Measurements from ENCODE around the gene CTNNBIP1.
"Not testable (repeated sequence)": the region's sequence is repeated elsewhere in the genome, so short reads cannot be mapped to it uniquely, and the experiment has no call there.

CTNNBIP1 gene

GRCh38 chr1:9825093-9826074, 84.7 kb downstream of the CTNNBIP1 start:
- no peak for DNase-seq

GRCh38 chr1:9824702-9825089, 85.4 kb downstream of the CTNNBIP1 start:
- no peak for DNase-seq

GRCh38 chr1:9823943-9824701, 85.9 kb downstream of the CTNNBIP1 start, which contains the start of gene CLSTN1:
TSS of gene CLSTN1 (minus strand) at chr1:9823965. CDS start at chr1:9823733, 232 bp downstream.
- DNase-seq: peak; percentile 91

- no peak for DNase-seq
These were observed 86.5 kb downstream of the CTNNBIP1 start for GRCh38 chr1:9823693-9823942.

DNA sequence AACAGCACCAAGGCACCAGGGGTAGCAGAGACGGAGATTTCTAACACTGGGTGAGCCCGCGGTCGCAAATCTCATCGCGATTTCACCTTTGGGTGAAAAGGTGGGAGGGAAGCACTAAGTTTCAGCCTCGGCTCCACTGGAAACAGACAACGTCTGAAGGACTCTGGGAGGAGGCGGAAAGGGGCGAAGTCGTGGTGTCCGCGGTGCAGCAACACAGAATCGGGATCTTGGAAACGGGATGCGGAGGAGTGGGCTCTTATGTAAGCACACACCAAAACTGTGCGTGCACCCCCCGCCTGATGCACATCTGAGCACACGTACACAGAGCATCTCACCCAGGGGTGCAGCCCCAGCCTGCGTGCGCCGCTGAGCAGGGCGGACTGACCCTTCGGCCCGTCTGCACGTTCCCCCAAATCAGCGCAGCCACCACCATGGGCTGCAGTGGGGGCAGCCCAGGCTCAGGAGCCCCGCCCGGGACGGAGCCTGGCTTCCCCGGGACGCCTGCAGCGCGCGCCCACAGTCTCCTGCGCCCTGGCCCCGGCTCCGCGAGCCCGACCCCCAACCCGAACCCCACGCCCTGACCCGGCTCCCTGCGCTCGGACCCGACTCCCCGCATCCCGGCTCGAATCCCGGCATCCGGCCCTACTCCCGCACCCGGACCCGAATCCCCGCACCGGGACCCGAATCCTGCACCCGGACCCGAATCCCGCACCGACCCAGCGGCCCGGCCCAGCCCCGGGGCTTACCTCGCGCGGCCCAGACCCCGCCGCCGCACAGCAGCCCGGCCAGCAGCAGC, 87.0 kb downstream of the CTNNBIP1 start:
- no peak for DNase-seq

- no peak for DNase-seq
These were observed 87.6 kb downstream of the CTNNBIP1 start for GRCh38 chr1:9822490-9822889.

- DNase-seq: no peak
These were observed 88.4 kb downstream of the CTNNBIP1 start for GRCh38 chr1:9821710-9822109.

DNA sequence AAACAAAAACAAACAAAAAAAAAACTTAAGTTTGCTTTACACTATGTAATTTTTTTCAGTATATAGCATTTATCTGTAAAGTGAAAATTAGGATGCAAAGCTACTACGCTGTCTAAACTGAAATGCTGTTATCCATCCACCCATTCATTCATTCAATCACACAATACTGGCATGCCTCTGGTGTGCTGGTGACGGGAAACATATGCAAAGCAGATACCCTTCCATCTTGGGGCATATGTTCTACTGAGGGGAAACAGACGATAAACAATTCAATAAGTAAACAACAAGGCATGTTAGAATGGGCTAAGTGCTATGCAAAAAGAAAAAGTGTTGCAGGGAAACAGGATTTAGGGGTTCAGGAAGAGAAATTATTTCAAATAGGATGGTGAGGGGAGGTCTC, 89.5 kb downstream of the CTNNBIP1 start:
- no peak for DNase-seq

DNA sequence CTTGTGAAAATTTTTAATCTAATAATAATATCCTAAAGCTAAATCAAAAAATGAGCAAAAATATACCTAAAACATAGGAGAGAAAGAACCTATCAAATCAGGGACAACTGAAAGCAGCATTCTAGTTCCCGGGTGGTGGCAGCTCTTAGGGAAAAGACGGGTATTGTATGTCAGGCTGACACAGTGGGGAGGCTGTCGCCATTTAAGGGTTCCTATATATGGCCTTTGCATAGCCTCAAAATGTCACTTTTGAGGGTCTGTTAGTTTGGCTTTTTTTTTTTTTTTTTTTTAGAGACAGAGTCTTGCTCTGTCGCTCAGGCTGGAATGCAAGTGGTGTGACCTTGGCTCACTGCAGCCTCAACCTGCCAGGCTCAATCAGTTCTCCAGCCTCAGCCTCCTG, 92.3 kb downstream of the CTNNBIP1 start:
- DNase-seq: no peak

DNA sequence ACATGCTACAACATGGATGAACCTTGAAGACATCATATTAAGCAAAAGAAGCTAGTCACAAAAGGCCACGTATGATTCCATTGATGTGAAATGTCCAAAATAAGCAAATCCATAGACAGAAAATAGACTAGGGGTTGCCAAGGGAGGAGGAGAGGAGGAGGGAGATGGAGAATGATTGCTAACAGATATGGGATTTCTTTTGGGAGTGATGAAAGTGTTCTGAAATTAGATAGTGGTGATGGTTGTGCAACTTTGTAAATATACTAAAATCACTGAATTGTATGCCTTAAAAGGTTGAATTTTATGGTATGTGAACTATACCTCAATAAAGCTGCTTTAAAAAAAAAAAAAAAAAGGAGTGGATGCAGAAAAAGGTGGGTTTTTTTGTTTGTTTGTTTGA, 93.9 kb downstream of the CTNNBIP1 start:
- DNase-seq: no peak

DNA sequence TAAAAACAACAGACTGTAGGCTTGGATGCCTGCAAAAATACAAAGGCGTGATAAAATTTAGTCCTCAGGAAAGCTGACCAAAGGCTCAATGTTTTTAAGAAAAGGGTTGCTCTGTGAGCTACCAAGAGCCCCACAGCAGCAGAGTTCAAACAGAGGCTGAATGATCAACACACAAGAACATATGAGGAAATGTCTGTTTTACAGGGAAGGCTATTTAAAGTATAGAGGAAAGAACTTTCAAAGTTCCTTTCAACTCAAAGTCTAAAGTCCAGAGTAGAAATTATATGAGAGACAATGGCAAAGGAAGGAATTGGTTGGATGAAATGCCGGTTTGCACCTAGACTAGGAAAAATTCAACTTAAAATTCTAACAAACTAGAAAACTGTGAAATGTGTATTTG, 94.9 kb downstream of the CTNNBIP1 start:
- no peak for DNase-seq

GRCh38 chr1:9814619-9815018, 95.5 kb downstream of the CTNNBIP1 start:
- DNase-seq: no peak

DNA sequence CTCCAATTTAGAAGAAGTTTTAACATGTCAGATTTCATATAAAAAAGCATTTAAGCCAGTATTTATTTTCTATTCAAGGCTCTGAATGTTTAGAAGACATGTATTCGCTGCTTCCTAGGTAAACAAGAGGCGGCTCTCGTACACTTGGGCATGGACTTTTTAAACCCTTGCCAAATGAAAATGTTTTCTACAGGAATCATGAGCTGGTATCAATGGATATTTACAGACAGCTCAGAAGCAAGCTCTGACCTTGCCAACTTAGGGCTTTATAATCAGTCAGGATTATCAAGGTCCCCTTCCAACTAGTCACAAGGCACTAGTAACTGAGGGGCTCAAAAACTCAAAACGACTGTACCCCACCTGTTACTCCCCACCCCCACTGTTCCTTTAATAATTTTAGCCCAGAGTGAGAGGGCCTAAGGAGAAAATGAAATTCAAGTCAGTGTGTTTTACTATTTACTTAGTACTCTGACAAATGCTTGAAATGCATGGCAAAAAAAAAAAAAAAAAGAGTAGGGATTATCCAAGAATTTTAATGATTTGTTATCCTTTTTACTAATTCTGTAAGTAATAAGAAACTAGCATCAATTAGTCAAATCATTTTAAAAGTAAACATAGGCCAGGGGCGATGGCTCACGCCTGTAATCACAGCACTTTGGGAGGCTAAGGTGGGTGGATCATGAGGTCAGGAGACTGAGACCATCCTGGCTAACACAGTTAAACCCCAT, 98.7 kb downstream of the CTNNBIP1 start:
- no peak for DNase-seq

DNA sequence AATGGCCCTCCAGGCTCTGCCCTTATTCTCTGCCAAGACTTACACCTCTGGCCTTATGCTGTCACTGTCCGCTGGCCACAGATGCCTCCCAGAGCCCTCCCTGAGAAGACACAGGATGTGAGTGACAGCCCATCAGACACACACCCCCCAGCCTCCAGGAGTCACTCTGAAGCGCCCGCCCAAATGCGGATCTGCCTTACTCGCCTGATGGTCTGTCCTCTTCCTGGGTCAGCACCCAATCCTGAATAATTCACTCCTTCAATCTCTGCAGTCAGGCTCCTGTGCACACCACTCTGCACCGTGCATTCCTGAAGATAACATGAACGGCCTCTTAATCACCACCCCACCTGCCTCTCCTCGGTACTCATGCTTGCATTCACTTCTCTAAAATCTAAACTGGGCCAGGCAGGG, 101.0 kb downstream of the CTNNBIP1 start:
- DNase-seq: no peak

DNA sequence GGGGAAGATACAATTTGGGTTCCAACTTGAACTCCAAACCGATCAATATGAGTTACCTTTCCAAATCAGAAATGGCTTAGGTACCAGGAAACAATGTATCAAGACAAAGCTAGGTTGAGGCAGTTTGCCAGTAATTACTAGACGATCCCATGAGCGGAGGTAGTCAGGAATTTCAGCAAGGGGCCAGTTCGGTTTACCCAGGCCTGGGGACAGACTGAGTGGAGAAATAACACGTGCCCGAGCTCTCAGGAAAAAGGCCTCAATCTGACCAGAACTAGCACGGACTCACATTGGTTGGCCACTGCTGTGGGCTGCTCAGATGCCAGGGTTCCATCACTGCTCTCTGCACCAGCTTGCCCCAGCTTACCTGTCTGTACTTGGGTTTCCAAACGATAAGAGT, 101.6 kb downstream of the CTNNBIP1 start:
- no peak for DNase-seq

DNA sequence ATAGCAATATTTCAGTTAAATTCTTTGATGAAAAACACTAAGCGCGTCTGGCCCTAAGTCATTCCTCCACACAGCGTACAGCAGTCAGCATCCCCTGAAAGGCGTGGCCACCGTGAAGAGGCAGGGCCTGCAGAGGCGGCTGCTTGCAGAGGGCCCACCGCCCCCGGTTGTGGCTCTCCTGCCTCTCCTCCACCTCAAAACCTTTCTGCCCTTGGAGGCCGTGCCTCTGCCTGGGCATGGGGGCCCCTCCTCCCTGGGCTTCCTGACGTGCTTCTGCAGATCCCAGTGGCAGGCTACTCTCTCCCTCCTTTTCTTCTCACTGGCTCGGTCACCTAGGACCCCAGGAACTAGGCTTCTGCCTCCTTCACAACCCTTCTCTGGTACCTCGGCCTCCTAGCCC, 102.5 kb downstream of the CTNNBIP1 start:
- DNase-seq: no peak

DNA sequence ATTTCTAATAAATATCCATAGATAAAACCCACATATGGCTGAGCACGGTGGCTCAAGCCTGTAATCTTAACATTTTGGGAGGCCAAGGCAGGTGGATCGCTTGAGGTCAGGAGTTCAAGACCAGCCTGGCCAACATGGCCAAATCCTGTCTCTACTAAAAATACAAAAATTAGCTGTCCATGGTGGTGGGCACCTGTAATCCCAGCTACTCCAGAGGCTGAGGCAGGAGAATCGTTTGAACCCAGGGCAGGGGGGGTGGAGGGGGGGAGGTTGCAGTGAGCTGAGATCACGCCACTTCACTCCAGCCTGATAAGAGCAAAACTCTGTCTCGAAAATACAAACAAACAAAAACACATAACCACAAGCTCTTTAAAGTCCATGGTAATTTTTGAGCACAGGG, 104.1 kb downstream of the CTNNBIP1 start:
- DNase-seq: not testable (repeated sequence)

- DNase-seq: no peak
These were observed 105.0 kb downstream of the CTNNBIP1 start for GRCh38 chr1:9805006-9805508.

DNA sequence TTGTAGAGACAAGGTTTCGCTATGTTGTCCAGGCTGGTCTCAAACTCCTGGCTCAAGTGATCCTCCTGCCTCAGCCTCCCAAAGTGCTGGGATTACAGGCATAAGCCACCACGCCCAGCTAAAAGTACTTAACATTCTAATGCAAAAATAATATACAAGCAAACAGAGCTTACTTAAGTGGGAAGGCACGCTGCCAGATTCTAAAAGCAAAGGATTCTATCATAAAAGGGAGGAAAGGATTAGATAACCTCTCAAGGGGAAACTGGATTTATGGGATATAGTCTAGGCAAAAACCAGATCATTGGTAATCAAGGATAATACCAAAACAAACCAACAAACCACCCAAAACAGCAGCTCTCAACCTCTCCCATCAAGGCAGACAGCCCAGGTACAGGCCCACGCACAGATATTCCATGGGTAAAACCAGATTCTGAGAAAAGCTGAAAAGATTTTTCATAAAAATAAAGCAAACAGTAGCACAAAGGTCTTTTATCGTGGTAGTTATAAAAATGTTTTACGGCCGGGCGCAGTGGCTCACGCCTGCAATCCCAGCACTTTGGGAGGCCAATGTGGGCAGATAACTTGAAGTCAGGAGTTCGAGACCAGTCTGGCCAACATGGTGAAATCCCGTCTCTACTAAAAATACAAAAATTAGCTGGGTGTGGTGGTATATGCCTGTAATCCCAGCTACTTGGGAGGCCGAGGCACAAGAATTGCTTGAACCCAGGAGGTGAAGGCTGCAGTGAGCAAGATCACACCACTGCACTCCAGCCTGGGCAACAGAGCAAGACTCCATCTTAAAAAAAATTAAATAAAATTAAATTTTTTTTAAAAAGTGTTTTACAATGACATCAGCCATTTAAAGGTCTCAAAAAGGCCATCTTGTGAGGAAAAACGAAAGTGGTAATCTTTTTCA, 106.8 kb downstream of the CTNNBIP1 start:
- DNase-seq: not testable (repeated sequence)

GRCh38 chr1:9801909-9802308, 108.2 kb downstream of the CTNNBIP1 start:
- DNase-seq: no peak

Measured in NCI-H2171 (cell line).